NCI-H2227 treated with DMSO at 0.1 percent for 48 hours (cell line): ENCODE data around the gene STRIP1.

Source experiments
- DNase-seq: peaks from one replicate; lab custom pipeline; 2025; lab: John Stamatoyannopoulos, UW

The STRIP1 gene

DNA sequence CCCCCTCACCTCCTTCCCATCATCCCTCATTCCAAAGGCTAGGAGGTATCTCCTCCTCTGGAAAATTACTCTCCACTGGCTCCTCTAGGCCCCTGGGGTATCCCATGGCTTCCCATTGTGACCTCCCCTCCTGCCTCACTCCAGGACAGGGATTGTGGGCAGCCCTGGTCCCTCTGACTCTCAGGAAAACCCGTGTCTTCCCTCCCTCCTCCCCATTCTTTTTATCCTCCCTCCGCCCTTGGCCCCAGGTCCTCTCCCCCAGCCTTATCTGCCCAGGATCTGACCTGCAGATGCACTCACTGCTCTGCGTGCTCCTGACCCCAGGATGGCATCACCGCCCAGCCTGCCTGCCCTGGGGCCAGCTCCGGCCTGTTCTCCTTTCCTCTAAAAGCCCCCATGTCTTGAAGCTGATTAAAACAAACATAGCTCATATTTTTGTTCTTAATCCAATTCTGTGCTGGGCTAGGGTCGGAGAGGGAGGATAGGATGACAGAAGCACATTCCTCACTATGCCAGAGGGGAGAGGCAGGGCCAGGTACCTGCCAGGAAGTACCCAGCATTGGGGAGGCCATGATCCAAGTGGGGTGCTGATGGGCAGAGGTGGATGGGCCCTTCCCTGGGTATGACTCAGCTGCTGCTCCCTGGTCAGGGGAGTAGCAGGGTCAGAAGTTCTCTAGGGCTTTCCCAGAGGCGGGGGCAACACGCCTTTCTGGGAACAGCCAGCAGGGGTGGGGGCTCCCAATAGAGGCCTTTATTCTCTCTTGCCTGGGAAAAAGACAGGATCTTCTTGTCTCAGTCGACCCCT is 64.0 kb downstream of the STRIP1 start:
- DNase-seq, result no peak

DNA sequence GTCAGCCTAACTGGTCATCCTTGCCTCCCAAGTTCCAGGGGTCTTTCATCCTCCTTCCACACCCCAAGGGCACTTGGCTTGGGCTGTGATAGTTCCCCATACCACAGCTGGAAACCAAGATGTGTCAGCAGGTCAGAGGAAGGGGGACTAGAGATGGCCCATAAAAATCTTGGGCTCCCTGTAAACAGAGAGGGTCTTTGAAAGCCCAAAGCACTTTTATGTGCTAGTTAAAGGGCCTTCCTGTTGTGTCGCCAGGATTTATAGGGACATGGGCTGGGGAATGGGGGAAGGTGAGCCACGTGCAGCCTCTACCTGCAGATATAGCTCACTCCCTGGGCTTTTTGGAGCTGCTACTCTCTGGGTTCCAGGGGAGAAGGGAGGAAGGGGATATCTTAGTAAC is 65.9 kb downstream of the STRIP1 start:
- DNase-seq, result no peak

GRCh38 chr1:110102081-110102480 is 67.7 kb downstream of the STRIP1 start:
- no peak for DNase-seq
